Measurements from ENCODE around the gene HTT.
"Not testable (repeated sequence)": the region's sequence is repeated elsewhere in the genome, so short reads cannot be mapped to it uniquely, and the experiment has no call there.

The HTT gene

DNA sequence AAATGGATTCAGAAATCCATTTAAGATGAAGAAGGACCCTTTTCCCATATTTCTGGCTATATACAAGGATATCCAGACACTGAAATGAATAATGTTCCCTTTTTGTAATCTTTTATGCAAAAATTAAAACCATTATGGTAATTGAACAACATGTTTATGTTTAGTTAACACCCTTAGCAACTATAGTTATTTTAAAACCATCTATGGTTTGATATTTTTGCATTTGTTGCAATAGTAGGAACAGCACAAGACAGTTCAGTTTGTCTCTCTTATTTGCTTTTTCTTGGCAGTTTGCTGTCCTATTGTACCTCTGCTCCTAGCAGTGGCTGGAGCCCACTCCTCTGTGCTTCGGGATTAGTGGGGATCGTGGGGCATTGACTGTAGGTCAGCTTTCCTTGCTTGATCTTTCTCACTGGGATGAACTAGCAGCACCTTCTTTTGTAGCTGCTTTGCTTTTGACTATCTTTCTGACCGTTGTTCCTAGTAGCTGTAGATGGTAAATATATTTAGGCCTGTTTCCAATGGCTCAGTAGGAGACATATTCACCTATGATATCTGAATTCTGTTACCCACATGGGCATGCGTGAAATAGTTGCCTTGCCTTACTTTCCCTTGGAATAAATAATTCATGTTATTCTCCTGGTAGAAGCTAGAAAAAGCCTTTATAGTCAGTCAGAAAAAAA lies 12.8 kb downstream of the HTT start:
- H3K4me3 Mint-ChIP-seq, result no peak overlapping the region
- no peaks in the 10 kb centered on the region for H3K9me3 Mint-ChIP-seq
- H3K27ac Mint-ChIP-seq, result no peak overlapping the region
- no peak for ATAC-seq
- peaks cover 46% of the 10 kb centered on the region for H3K36me3 Mint-ChIP-seq
- no peak for DNase-seq (ENCODE audit: low spot score in 2 of 2)
- peaks cover 39% of the 10 kb centered on the region for H3K4me1 Mint-ChIP-seq

DNA sequence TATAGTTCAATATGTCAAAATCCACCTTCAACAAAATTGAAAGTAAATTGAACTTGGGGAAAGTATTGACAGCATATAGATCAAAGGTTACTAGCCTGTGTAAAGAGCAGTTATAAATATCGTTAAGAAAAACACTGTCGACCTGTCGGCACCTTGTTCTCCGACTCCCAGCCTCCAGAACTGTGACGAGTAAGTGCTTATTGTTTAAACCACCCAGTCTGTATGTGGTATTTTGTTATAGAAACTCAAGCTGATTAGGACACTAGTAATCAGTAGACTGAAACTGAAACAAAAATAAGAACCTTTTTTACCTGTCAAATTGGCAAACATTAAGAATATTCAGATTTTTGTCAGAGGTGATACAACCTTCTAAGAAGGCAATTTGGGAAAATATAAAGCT lies 17.0 kb downstream of the HTT start:
- Mint-ChIP-seq H3K4me1 (peaks cover 18% of the 10 kb centered on the region), H3K36me3 (peaks cover 75% of the 10 kb centered on the region), H3K27ac (no peak overlapping the region), H3K4me3 (no peak overlapping the region), H3K9me3 (no peaks in the 10 kb centered on the region)
- DNase-seq (ENCODE audit: low spot score in 2 of 2) (no peak), ATAC-seq (no peak)

- H3K4me1 Mint-ChIP-seq, result peaks cover 12% of the 10 kb centered on the region
- not testable (repeated sequence) for ATAC-seq; H3K9me3 Mint-ChIP-seq; DNase-seq (ENCODE audit: low spot score in 2 of 2); H3K4me3 Mint-ChIP-seq; H3K27ac Mint-ChIP-seq
- peaks cover 67% of the 10 kb centered on the region for H3K36me3 Mint-ChIP-seq
Measured at GRCh38 chr4:3094701-3095100, 20.2 kb downstream of the HTT start.

DNA sequence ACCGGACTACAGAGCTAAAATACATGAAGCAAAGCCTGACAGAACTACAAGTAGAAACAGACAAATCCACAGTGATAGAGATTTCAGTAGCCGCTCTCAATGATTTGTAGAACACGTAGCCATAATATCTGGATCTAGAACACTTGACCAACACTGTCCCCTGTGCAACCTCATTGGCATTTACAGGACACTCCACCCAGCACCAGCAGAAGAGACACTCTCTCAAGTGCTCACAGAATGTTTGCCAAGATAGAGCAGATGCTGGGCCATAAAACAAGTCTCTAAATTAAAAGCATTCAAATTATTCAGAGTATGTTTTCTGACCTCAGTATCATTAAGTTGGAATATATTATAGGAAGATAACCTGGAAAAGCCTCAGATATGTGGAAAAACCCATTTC lies 21.7 kb downstream of the HTT start:
- Mint-ChIP-seq H3K4me3 (no peak overlapping the region), H3K4me1 (peaks cover 17% of the 10 kb centered on the region), H3K36me3 (peaks cover 71% of the 10 kb centered on the region), H3K27ac (peak overlapping the region; percentile 61), H3K9me3 (no peaks in the 10 kb centered on the region)
- ATAC-seq (no peak), DNase-seq (ENCODE audit: low spot score in 2 of 2) (no peak)

- ATAC-seq (no peak), DNase-seq (ENCODE audit: low spot score in 2 of 2) (no peak)
- no peak overlapping the region for H3K4me3 Mint-ChIP-seq
- H3K36me3 Mint-ChIP-seq, result peaks cover 79% of the 10 kb centered on the region
- no peaks in the 10 kb centered on the region for H3K9me3 Mint-ChIP-seq
- peaks cover 21% of the 10 kb centered on the region for H3K4me1 Mint-ChIP-seq
- no peak overlapping the region for H3K27ac Mint-ChIP-seq
Measured at GRCh38 chr4:3098346-3098745, 23.9 kb downstream of the HTT start.

DNA sequence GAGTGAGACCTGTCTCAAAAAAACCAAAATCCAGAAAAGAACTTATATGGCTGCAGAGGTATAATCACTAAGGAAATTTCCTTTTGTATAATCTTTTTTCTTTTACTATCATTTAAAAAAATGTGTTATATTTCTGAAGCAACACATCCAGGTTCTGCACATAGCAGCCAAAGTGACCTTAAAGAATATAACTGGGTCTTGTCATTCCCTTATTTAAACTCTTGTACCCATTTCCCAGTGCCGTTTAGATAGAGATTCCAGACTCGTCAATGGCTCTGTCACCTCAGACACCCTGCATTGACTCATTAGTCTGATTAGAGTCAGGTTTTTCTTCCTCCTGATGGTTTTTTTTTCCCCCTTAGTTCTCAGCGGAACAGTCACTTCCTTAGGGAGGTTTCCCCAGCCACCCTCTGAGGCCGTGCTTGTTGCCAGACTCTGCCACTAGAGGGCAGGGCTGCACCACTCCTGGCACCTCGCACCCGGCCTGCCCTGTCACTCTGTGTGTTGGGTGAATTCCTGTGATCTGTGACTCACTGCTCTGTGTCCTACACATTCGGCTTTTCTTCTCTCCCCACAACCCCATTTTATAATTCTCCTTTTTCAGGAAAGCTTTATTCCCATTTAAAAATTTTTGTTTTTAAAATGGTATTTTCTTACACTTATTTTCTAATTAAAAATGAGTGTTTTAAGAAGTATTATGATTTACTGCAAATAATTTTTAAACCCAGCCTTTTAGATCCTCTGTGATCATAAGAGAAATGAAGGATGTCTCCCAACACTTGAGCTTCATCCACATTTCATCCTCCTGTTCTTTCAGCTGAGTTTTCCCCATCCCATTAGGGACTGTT lies 32.1 kb downstream of the HTT start:
- H3K9me3 Mint-ChIP-seq, result no peaks in the 10 kb centered on the region
- no peak overlapping the region for H3K4me3 Mint-ChIP-seq
- peak; percentile 100 for ATAC-seq
- peaks cover 15% of the 10 kb centered on the region for H3K4me1 Mint-ChIP-seq
- no peak overlapping the region for H3K27ac Mint-ChIP-seq
- DNase-seq (ENCODE audit: low spot score in 2 of 2), result peak; percentile 94 to 96
- peaks cover 88% of the 10 kb centered on the region for H3K36me3 Mint-ChIP-seq

DNA sequence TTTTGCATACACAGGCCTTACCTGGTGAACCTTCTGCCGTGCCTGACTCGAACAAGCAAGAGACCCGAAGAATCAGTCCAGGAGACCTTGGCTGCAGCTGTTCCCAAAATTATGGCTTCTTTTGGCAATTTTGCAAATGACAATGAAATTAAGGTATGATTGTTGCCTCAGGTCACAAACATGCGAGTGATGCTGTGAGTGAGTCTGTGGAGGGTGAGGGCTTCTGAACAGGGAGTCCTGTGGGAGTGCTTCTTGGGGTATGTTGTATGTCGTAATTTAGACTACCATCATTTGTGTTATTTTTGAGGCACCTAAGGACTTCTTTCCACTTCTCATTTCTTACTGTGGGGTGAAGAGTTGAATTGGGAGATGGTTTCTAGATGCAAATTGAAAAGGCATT lies 32.8 kb downstream of the HTT start:
- ATAC-seq (no peak), DNase-seq (ENCODE audit: low spot score in 2 of 2) (no peak)
- Mint-ChIP-seq H3K27ac (no peak overlapping the region), H3K9me3 (no peaks in the 10 kb centered on the region), H3K4me3 (no peak overlapping the region), H3K4me1 (peaks cover 11% of the 10 kb centered on the region), H3K36me3 (peaks cover 88% of the 10 kb centered on the region)

DNA sequence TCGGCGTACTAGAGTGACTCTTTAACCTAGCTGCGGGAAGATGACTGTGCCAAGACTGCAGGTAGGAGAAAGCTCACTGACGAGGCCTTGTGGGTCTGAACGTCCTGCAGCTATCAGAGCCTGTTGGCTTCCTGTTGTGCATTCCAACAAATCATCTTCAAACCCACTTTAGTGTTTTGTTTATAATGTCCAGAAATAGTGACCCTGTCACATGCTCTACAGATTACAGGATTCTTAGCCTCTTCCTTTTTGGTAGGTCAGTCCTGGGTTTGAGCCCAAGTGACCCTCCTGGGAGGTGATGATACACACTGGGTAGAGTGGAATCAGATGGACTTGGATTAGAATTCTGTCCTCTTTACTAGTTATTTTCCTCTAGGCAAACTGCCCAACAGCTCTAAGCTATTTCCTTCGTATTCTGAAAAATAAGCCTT lies 33.2 kb downstream of the HTT start:
- H3K36me3 Mint-ChIP-seq, result peaks cover 88% of the 10 kb centered on the region
- no peak overlapping the region for H3K27ac Mint-ChIP-seq
- H3K4me3 Mint-ChIP-seq, result no peak overlapping the region

GRCh38 chr4:3108211-3108610 lies 33.7 kb downstream of the HTT start:
- DNase-seq (ENCODE audit: low spot score in 2 of 2), result no peak
- no peak overlapping the region for H3K4me3 Mint-ChIP-seq
- no peaks in the 10 kb centered on the region for H3K9me3 Mint-ChIP-seq
- peaks cover 14% of the 10 kb centered on the region for H3K4me1 Mint-ChIP-seq
- peaks cover 90% of the 10 kb centered on the region for H3K36me3 Mint-ChIP-seq
- no peak for ATAC-seq
- H3K27ac Mint-ChIP-seq, result no peak overlapping the region

More for the DNA sequence above, 33.2 kb downstream of the HTT start:
- no peak for ATAC-seq
- Mint-ChIP-seq H3K9me3 (no peaks in the 10 kb centered on the region), H3K4me1 (peaks cover 14% of the 10 kb centered on the region)
- no peak for DNase-seq (ENCODE audit: low spot score in 2 of 2)

GRCh38 chr4:3111461-3111860 lies 37.0 kb downstream of the HTT start:
- H3K36me3 Mint-ChIP-seq, result peaks cover 97% of the 10 kb centered on the region
- no peak overlapping the region for H3K27ac Mint-ChIP-seq
- ATAC-seq (no peak), DNase-seq (ENCODE audit: low spot score in 2 of 2) (no peak)
- no peaks in the 10 kb centered on the region for H3K9me3 Mint-ChIP-seq
- H3K4me1 Mint-ChIP-seq, result peaks cover 11% of the 10 kb centered on the region
- H3K4me3 Mint-ChIP-seq, result no peak overlapping the region

GRCh38 chr4:3112201-3112600 lies 37.7 kb downstream of the HTT start:
- H3K9me3 Mint-ChIP-seq, result no peaks in the 10 kb centered on the region
- H3K27ac Mint-ChIP-seq, result no peak overlapping the region
- peaks cover 97% of the 10 kb centered on the region for H3K36me3 Mint-ChIP-seq
- ATAC-seq (no peak), DNase-seq (ENCODE audit: low spot score in 2 of 2) (no peak)
- peaks cover 6% of the 10 kb centered on the region for H3K4me1 Mint-ChIP-seq
- no peak overlapping the region for H3K4me3 Mint-ChIP-seq

- Mint-ChIP-seq H3K4me3 (no peak overlapping the region), H3K27ac (no peak overlapping the region), H3K4me1 (peaks cover 6% of the 10 kb centered on the region), H3K36me3 (peaks cover 97% of the 10 kb centered on the region), H3K9me3 (no peaks in the 10 kb centered on the region)
- ATAC-seq, result no peak
- DNase-seq (ENCODE audit: low spot score in 2 of 2), result no peak
Measured at GRCh38 chr4:3112609-3113469, 38.4 kb downstream of the HTT start.

DNA sequence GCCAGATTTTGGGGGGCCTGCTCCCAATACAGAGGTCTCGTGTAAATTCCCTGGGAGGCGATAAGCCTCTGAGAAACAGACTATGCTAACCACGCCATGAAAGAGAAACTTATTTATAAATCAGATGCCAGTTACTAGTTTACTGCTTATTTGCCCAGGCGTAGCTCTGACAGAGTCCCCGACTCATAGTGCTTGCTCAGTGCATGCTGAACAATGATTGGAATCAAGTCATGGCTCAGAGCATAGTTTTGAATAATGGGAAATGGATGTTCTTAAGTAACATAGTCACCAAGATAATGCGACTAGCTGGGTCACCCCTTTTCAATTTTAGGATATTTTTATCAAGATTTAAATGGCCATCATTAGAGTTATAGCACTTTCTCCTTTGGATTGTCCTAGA lies 39.9 kb downstream of the HTT start:
- DNase-seq (ENCODE audit: low spot score in 2 of 2), result no peak
- no peak overlapping the region for H3K27ac Mint-ChIP-seq
- peaks cover 6% of the 10 kb centered on the region for H3K4me1 Mint-ChIP-seq
- H3K9me3 Mint-ChIP-seq, result no peaks in the 10 kb centered on the region
- ATAC-seq, result no peak
- H3K36me3 Mint-ChIP-seq, result peaks cover 94% of the 10 kb centered on the region
- H3K4me3 Mint-ChIP-seq, result no peak overlapping the region

DNA sequence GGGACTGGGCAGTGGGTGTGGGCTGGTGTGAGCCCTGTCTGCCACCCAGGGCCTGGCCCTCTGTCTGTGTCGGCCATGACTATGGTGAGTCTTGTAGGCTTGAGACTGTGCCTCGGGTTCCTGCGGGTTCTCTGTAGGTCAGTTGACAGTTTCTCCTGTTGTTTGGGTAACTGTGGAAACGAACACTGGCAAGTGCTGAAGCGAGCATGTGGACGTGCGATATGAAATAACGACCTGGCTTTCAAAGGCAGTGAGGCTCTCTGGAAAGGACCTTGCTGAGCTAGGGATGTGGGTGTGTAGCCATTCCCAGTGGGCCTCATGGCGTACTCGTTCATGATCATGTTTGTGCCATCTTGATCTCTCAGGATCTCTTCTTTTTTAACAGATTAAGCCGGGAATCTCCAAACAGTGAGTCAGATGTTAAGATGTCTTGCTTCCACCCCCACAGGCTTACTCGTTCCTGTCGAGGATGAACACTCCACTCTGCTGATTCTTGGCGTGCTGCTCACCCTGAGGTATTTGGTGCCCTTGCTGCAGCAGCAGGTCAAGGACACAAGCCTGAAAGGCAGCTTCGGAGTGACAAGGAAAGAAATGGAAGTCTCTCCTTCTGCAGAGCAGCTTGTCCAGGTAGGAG lies 41.3 kb downstream of the HTT start:
- Mint-ChIP-seq H3K4me1 (peaks cover 6% of the 10 kb centered on the region), H3K9me3 (no peaks in the 10 kb centered on the region), H3K4me3 (no peak overlapping the region), H3K36me3 (peaks cover 83% of the 10 kb centered on the region), H3K27ac (no peak overlapping the region)
- no peak for DNase-seq (ENCODE audit: low spot score in 2 of 2)
- ATAC-seq, result no peak

DNA sequence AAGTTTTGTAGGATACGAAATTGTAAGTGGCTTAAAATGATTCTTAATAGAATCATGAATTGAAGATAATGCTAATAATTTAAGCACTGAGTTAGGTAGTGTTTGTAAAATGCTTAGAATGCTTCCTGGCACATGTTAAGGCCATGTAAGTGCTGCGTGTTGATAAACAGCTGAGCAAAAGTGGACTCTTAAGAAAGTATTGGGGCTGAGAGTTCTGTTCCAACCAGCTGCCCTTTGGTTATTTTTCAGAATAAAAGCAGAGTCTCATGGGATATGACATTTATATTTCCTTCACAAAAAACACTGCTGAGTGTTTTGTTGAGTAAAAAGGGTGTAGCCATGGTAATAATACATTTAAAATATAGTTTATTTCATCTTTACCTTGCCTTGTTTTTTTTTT lies 42.5 kb downstream of the HTT start:
- H3K27ac Mint-ChIP-seq, result no peak overlapping the region
- no peak overlapping the region for H3K4me3 Mint-ChIP-seq
- H3K36me3 Mint-ChIP-seq, result peaks cover 83% of the 10 kb centered on the region
- no peak for ATAC-seq
- no peaks in the 10 kb centered on the region for H3K9me3 Mint-ChIP-seq
- H3K4me1 Mint-ChIP-seq, result peaks cover 7% of the 10 kb centered on the region
- DNase-seq (ENCODE audit: low spot score in 2 of 2), result no peak
